Measurements from ENCODE around the gene C17orf75. TPM values are rescaled to one million over a fixed set of nuclear protein-coding genes. Genes with fewer than 3 reads are reported as not detected.

Gene C17orf75
- total RNA-seq, 1 experiment from 2014 or later = 21.1 TPM

DNA sequence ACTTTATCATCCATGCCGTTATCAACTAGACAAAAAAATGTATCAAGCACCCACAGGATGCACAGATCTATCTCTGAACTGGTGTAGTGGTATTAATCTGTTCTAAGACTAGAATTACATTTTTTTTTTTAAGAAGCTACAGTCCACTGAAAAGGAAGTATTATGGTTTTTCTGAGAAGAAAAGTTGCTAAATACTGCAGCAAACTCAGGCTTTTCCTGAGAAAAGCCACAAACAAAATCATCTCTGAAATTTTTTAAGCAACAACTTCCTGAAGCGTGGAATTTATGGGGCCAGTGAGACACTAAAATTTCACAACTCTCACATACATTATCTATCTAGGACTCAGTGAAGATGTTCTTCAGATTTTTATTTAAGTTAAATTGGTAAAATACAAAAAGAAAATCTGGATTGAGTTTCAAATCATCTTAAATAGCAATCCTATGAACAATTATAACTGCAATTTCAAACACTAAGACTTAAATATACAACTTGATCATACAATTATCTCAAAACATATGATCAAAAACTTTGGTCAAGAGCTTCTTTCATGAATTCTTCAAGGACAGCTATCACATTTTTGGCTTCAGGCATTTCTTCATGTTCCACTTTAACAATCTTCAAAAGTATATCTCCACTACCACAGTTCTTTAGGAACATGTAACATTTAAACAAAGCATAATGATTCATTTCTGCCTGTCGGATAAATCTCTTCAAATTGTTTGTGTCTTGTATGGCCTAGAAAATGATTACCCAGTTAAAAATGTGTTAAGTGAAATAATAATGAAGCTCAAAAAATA is 10.5 kb downstream of the C17orf75 start:
- H3K9me3 Mint-ChIP-seq (ENCODE audit: low read depth, unreplicated experiment) = no peaks in the 10 kb centered on the region
- CTCF ChIA-PET = no interaction called here
- H3K27ac Mint-ChIP-seq (ENCODE audit: unreplicated experiment) = no peak overlapping the region
- no peaks in the 10 kb centered on the region for H3K27me3 Mint-ChIP-seq (ENCODE audit: unreplicated experiment)
- no peak for DNase-seq
- no TSS peak for BruUV-seq (replicated peaks)
- TF ChIP-seq, protein P1, sequence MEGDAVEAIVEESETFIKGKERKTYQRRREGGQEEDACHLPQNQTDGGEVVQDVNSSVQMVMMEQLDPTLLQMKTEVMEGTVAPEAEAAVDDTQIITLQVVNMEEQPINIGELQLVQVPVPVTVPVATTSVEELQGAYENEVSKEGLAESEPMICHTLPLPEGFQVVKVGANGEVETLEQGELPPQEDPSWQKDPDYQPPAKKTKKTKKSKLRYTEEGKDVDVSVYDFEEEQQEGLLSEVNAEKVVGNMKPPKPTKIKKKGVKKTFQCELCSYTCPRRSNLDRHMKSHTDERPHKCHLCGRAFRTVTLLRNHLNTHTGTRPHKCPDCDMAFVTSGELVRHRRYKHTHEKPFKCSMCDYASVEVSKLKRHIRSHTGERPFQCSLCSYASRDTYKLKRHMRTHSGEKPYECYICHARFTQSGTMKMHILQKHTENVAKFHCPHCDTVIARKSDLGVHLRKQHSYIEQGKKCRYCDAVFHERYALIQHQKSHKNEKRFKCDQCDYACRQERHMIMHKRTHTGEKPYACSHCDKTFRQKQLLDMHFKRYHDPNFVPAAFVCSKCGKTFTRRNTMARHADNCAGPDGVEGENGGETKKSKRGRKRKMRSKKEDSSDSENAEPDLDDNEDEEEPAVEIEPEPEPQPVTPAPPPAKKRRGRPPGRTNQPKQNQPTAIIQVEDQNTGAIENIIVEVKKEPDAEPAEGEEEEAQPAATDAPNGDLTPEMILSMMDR (IDR thresholded peaks at IDR 0.05; ENCODE audit: unreplicated experiment) = no peak
- intact Hi-C loops (cut with micrococcal nuclease; ENCODE audit: unreplicated experiment) = no loop called here
- no peaks in the 10 kb centered on the region for H3K4me1 Mint-ChIP-seq (ENCODE audit: low read depth, unreplicated experiment)
- H3K4me3 Mint-ChIP-seq (ENCODE audit: low read depth, unreplicated experiment) = no peak overlapping the region
- peaks cover 6% of the 10 kb centered on the region for H3K36me3 Mint-ChIP-seq (ENCODE audit: insufficient read depth, unreplicated experiment)

DNA sequence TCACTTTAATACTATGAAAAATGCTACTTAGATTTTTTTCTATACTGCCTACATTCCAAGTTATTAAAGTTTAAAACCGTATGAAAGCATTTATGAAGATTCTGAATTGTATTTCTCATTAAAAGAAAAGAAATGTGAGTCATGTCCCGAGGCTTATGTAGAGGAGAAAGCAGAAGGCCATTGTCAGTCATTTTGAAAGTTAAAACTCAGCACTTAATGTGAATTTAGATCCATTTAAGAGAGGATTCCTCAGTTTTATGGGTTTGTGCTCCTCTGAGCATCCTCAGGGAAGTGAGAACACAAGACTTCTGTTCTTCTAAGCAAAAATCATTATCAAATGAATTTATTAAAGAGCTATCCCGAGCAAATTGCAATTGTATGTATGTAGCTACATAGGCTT is 11.8 kb downstream of the C17orf75 start:
- DNase-seq = no peak
- BruUV-seq (replicated peaks) = no TSS peak

DNA sequence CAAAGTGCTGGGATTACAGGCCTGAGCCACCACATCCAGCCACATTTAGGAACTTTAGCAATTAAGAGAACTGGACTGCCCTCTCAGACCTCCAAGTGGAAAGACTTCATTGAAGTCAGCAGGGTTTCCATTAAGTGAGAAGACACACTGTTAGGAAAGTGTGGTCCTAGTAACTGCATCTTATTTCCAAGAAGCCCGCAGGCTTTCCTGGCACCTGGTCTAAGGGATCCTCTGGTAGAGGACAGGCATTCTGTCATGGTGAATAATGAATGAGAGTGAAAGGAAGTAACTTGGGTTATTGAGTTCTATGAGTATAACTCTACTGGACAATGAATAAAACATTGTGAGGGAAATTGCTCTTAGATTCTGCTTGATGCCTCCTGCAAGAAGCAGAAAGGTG is 14.1 kb downstream of the C17orf75 start:
- intact Hi-C loops (cut with micrococcal nuclease; ENCODE audit: unreplicated experiment) = no loop called here
- Mint-ChIP-seq H3K4me3 (ENCODE audit: low read depth, unreplicated experiment) (no peak overlapping the region), H3K36me3 (ENCODE audit: insufficient read depth, unreplicated experiment) (peaks cover 6% of the 10 kb centered on the region), H3K9me3 (ENCODE audit: low read depth, unreplicated experiment) (no peaks in the 10 kb centered on the region), H3K27me3 (ENCODE audit: unreplicated experiment) (no peaks in the 10 kb centered on the region), H3K4me1 (ENCODE audit: low read depth, unreplicated experiment) (no peaks in the 10 kb centered on the region), H3K27ac (ENCODE audit: unreplicated experiment) (no peak overlapping the region)
- no peak for DNase-seq
- TF ChIP-seq, protein P1 (IDR thresholded peaks at IDR 0.05; ENCODE audit: unreplicated experiment) = no peak
- BruUV-seq (replicated peaks) = no TSS peak
- CTCF ChIA-PET = no interaction called here

More for the DNA sequence above, 11.8 kb downstream of the C17orf75 start:
- no peaks in the 10 kb centered on the region for H3K4me1 Mint-ChIP-seq (ENCODE audit: low read depth, unreplicated experiment)
- no peaks in the 10 kb centered on the region for H3K27me3 Mint-ChIP-seq (ENCODE audit: unreplicated experiment)
- CTCF ChIA-PET = no interaction called here
- intact Hi-C loops (cut with micrococcal nuclease; ENCODE audit: unreplicated experiment) = no loop called here
- TF ChIP-seq, protein P1 (IDR thresholded peaks at IDR 0.05; ENCODE audit: unreplicated experiment) = no peak
- peaks cover 6% of the 10 kb centered on the region for H3K36me3 Mint-ChIP-seq (ENCODE audit: insufficient read depth, unreplicated experiment)
- H3K9me3 Mint-ChIP-seq (ENCODE audit: low read depth, unreplicated experiment) = no peaks in the 10 kb centered on the region
- no peak overlapping the region for H3K4me3 Mint-ChIP-seq (ENCODE audit: low read depth, unreplicated experiment)
- no peak overlapping the region for H3K27ac Mint-ChIP-seq (ENCODE audit: unreplicated experiment)

DNA sequence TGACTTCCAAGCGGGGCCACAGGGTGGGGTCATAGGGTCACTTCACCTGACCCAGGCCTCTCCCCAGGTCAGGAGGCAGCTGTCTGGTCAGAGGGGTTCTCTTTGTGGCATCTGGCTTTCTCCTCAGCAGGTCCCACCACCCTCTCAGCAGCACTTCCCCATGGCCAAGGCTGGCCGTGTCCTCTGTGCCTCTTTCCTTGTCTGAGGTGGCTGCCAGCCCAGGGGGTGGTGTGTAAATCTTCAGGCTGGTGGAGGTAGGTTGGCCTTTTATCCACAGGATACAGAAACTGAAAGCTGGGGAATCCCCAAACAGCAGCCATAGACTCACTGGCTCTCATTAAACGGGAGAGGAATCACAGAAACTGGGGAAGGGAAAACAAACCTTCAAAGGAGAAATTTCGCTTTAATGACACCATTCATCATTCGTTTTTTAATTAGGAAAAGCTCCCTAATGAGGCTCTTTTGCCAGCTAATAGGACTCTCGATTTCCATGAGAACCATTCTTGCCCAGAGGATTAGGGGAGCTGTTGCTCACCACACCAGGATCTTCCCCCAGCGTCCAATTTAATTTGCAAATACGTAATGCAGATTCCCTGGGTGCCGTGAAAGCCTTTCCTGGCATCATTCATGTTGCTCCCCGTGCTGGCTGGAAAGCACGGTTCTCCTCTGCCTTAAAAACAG is 18.0 kb downstream of the C17orf75 start:
- TF ChIP-seq, protein P1 (IDR thresholded peaks at IDR 0.05; ENCODE audit: unreplicated experiment) = no peak
- Mint-ChIP-seq H3K27ac (ENCODE audit: unreplicated experiment) (no peak overlapping the region), H3K36me3 (ENCODE audit: insufficient read depth, unreplicated experiment) (no peaks in the 10 kb centered on the region), H3K4me1 (ENCODE audit: low read depth, unreplicated experiment) (no peaks in the 10 kb centered on the region), H3K27me3 (ENCODE audit: unreplicated experiment) (no peaks in the 10 kb centered on the region), H3K4me3 (ENCODE audit: low read depth, unreplicated experiment) (no peak overlapping the region), H3K9me3 (ENCODE audit: low read depth, unreplicated experiment) (no peaks in the 10 kb centered on the region)
- no TSS peak for BruUV-seq (replicated peaks)
- CTCF ChIA-PET = interaction anchor here (0.5 to 0.6 kb wide), 2 partner anchors 87 to 150 kb away, joined by 3 read pairs; no protein-coding TSS in a partner anchor
- intact Hi-C loops (cut with micrococcal nuclease; ENCODE audit: unreplicated experiment) = no loop called here
- DNase-seq = peak; percentile 55

All from Calu3 (cell line).